HG03039 (cell line): ENCODE results near the gene PMM1.
A peak's percentile ranks its signal among the peaks of the same experiment; 100 is the strongest.
"Not testable (repeated sequence)": the region's sequence is repeated elsewhere in the genome, so short reads cannot be mapped to it uniquely, and the experiment has no call there.

ENCODE experiments used
- ATAC-seq: cut with Tn5 transposase; IDR thresholded peaks from one replicate; pipeline ENCODE4 v1.9.1; 2021; ENCODE audit warnings: mild to moderate bottlenecking, moderate library complexity; ENCODE audit not compliant: unreplicated experiment

Gene PMM1

GRCh38 chr22:41589391-41590241 is at the start of gene PMM1:
Gene PMM1 (minus strand): TSS chr22:41589840. CDS start chr22:41589805, 35 bp downstream.
- peak; percentile 86 for ATAC-seq

GRCh38 chr22:41638748-41639147 is 49.1 kb upstream of the PMM1 start:
- ATAC-seq = no peak

- no peak for ATAC-seq
Measured at GRCh38 chr22:41638124-41638523, 48.5 kb upstream of the PMM1 start.

- not testable (repeated sequence) for ATAC-seq
Measured at GRCh38 chr22:41637623-41638022, 48.0 kb upstream of the PMM1 start.

GRCh38 chr22:41636467-41636866 is 46.8 kb upstream of the PMM1 start:
- ATAC-seq = no peak

- ATAC-seq = not testable (repeated sequence)
Measured at GRCh38 chr22:41634610-41635009, 45.0 kb upstream of the PMM1 start.

- not testable (repeated sequence) for ATAC-seq
Measured at GRCh38 chr22:41631615-41632014, 42.0 kb upstream of the PMM1 start.

- ATAC-seq = not testable (repeated sequence)
Measured at GRCh38 chr22:41631115-41631514, 41.5 kb upstream of the PMM1 start.

GRCh38 chr22:41625577-41625976 is 35.9 kb upstream of the PMM1 start:
- ATAC-seq = no peak

GRCh38 chr22:41621911-41622179 is 32.2 kb upstream of the PMM1 start:
- ATAC-seq = no peak

GRCh38 chr22:41621099-41621910 is 31.7 kb upstream of the PMM1 start, which contains the start of gene XRCC6:
Gene XRCC6 (plus strand): TSS chr22:41621295. CDS start chr22:41622005, 710 bp downstream.
- ATAC-seq = peak; percentile 79

- peak; percentile 24 for ATAC-seq
Measured at GRCh38 chr22:41620589-41621098, 31.0 kb upstream of the PMM1 start, which contains the start of gene DESI1. Gene DESI1 (minus strand): TSS chr22:41621043. CDS start chr22:41620839, 204 bp downstream.

GRCh38 chr22:41619979-41620588 is 30.4 kb upstream of the PMM1 start:
- ATAC-seq = peak; percentile 5

GRCh38 chr22:41613456-41613855 is 23.8 kb upstream of the PMM1 start:
- no peak for ATAC-seq

- ATAC-seq = no peak
Measured at GRCh38 chr22:41612603-41613306, 23.1 kb upstream of the PMM1 start.

GRCh38 chr22:41608386-41608785 is 18.7 kb upstream of the PMM1 start:
- no peak for ATAC-seq

GRCh38 chr22:41603873-41604332 is 14.3 kb upstream of the PMM1 start:
- ATAC-seq = peak; percentile 75

- ATAC-seq = no peak
Measured at GRCh38 chr22:41600976-41601375, 11.3 kb upstream of the PMM1 start.

GRCh38 chr22:41598891-41599635 is 9.4 kb upstream of the PMM1 start:
- no peak for ATAC-seq

GRCh38 chr22:41598081-41598480 is 8.4 kb upstream of the PMM1 start:
- ATAC-seq = no peak
